GM21723 (cell line): ENCODE results near the gene PHTF2.
"Not testable (repeated sequence)": the region's sequence is repeated elsewhere in the genome, so short reads cannot be mapped to it uniquely, and the experiment has no call there.

Experiments
- ATAC-seq: cut with Tn5 transposase; IDR thresholded peaks from one replicate; pipeline ENCODE4 v1.9.1; 2021; ENCODE audit warnings: mild to moderate bottlenecking, moderate library complexity; ENCODE audit not compliant: unreplicated experiment

The PHTF2 gene

GRCh38 chr7:77827999-77828398 lies 29.4 kb downstream of the PHTF2 start:
- no peak for ATAC-seq

GRCh38 chr7:77830649-77831355 lies 32.2 kb downstream of the PHTF2 start:
- no peak for ATAC-seq

GRCh38 chr7:77831481-77831880 lies 32.9 kb downstream of the PHTF2 start:
- no peak for ATAC-seq

GRCh38 chr7:77831953-77832352 lies 33.4 kb downstream of the PHTF2 start:
- ATAC-seq: no peak

GRCh38 chr7:77833136-77833535 lies 34.6 kb downstream of the PHTF2 start:
- ATAC-seq: no peak

GRCh38 chr7:77836425-77836824 lies 37.9 kb downstream of the PHTF2 start:
- not testable (repeated sequence) for ATAC-seq

GRCh38 chr7:77837275-77837674 lies 38.7 kb downstream of the PHTF2 start:
- ATAC-seq: no peak

- no peak for ATAC-seq
These were observed 39.4 kb downstream of the PHTF2 start for GRCh38 chr7:77837966-77838365.

GRCh38 chr7:77838929-77839491 lies 40.4 kb downstream of the PHTF2 start:
- ATAC-seq: no peak

- ATAC-seq: no peak
These were observed 41.3 kb downstream of the PHTF2 start for GRCh38 chr7:77839919-77840318.

GRCh38 chr7:77843194-77843593 lies 44.6 kb downstream of the PHTF2 start:
- ATAC-seq: no peak

- ATAC-seq: no peak
These were observed 47.9 kb downstream of the PHTF2 start for GRCh38 chr7:77846317-77847092.

GRCh38 chr7:77855371-77856083 lies 57.0 kb downstream of the PHTF2 start:
- ATAC-seq: no peak

GRCh38 chr7:77858278-77858677 lies 59.7 kb downstream of the PHTF2 start:
- peak; percentile 77 for ATAC-seq

GRCh38 chr7:77859343-77859742 lies 60.8 kb downstream of the PHTF2 start:
- no peak for ATAC-seq

- no peak for ATAC-seq
These were observed 64.1 kb downstream of the PHTF2 start for GRCh38 chr7:77862691-77863090.

- no peak for ATAC-seq
These were observed 65.3 kb downstream of the PHTF2 start for GRCh38 chr7:77863860-77864259.

GRCh38 chr7:77866370-77866769 lies 67.8 kb downstream of the PHTF2 start:
- ATAC-seq: no peak

GRCh38 chr7:77866786-77867536 lies 68.4 kb downstream of the PHTF2 start:
- no peak for ATAC-seq

- no peak for ATAC-seq
These were observed 68.9 kb downstream of the PHTF2 start for GRCh38 chr7:77867537-77867865.

GRCh38 chr7:77872256-77872655 lies 73.7 kb downstream of the PHTF2 start:
- ATAC-seq: not testable (repeated sequence)
